A549 (cell line): ENCODE measurements around the gene CFD. TPM values are rescaled to one million over a fixed set of nuclear protein-coding genes. Genes with fewer than 3 reads are reported as not detected.
A peak's percentile ranks its signal among the peaks of the same experiment; 100 is the strongest.

Source experiments
- ATAC-seq, 2 experiments: fragments of 200-7000 bp in 1 of 2; fragments of >200 bp in 1 of 2; cut with Nextera tagmentation in 1 of 2; cut with Tn5 transposase in 1 of 2; 3 replicates each; pipeline versions ENCODE4 v1.8.0 to v1.9.1; 2018 to 2020; ENCODE audit warnings: mild to moderate bottlenecking in 1 of 2, moderate library complexity in 1 of 2
- CTCF ChIA-PET: fragments of 300-600 bp; sonication (Branson Sonifier 250); formaldehyde crosslinking; extraction: SDS; loops from one replicate; lab custom pipeline; 2021; ENCODE audit warnings: antibody characterized with exemption, inconsistent platforms; lab: Yijun Ruan, JAX
- POLR2A ChIA-PET: fragments of 350-600 bp; formaldehyde crosslinking; extraction: SDS; loops from one replicate; lab custom pipeline; 2021; ENCODE audit warnings: antibody characterized with exemption, inconsistent platforms; lab: Yijun Ruan, JAX
- DNase-seq, 2 experiments: peaks; one replicate each; pipeline versions ENCODE4 v3.0.0 to v3.0.0-alpha.2; 2011 to 2016; ENCODE audit warnings: low read depth in 1 of 2, low spot score in 1 of 2
- FAIRE-seq: peaks from 2 replicates; lab custom pipeline; 2011; peaks lifted over from hg19 to GRCh38; lab: Jason Lieb, UNC
- H3K27ac ChIP-seq, 2 experiments: fragments of >200 bp; sonication (Bioruptor Twin); formaldehyde crosslinking; 3 replicates each; pipeline ENCODE4 v1.5.1; 2016 to 2017
- H3K4me1 ChIP-seq: fragments of >200 bp; sonication (Bioruptor Twin); formaldehyde crosslinking; 3 replicates; pipeline ENCODE4 v1.6.1; 2016
- H3K4me2 ChIP-seq: fragments of >200 bp; sonication (Bioruptor Twin); formaldehyde crosslinking; 3 replicates; pipeline ENCODE4 v1.6.1; 2016
- H3K4me3 ChIP-seq: fragments of >200 bp; sonication (Bioruptor Twin); formaldehyde crosslinking; 3 replicates; pipeline ENCODE4 v1.5.1; 2016
- H3K9me3 ChIP-seq: fragments of >200 bp; sonication (Bioruptor Twin); formaldehyde crosslinking; 3 replicates; pipeline ENCODE4 v1.6.1; 2016
- BHLHE40 ChIP-seq: IDR thresholded peaks from 2 replicates; pipeline ENCODE4 v1.6.1; 2012; ENCODE audit warnings: low read depth, low read length, inconsistent platforms
- CBX8 ChIP-seq: fragments of 200-600 bp; sonication (generic); IDR thresholded peaks from 2 replicates; pipeline ENCODE4 v1.6.1; 2016
- CEBPB ChIP-seq, 2 experiments: fragments of >200 bp in 1 of 2; sonication (Bioruptor Twin) in 1 of 2; formaldehyde crosslinking in 1 of 2; IDR thresholded peaks; 2 replicates each; pipeline ENCODE4 v1.6.1; 2012 to 2016
- CHD4 ChIP-seq: fragments of 200-600 bp; sonication (generic); IDR thresholded peaks from 2 replicates; pipeline ENCODE4 v1.6.1; 2016; ENCODE audit warnings: antibody characterized with exemption, mild to moderate bottlenecking, borderline replicate concordance
- EHF ChIP-seq: fragments of 250-450 bp; sonication (Bioruptor Pico); IDR thresholded peaks from 2 replicates; pipeline ENCODE4 v1.5.0; 2020; ENCODE audit warnings: mild to moderate bottlenecking
- FOXS1 ChIP-seq: fragments of 250-450 bp; sonication (Bioruptor Pico); IDR thresholded peaks from 2 replicates; pipeline ENCODE4 v1.5.0; 2020; ENCODE audit warnings: mild to moderate bottlenecking, moderate library complexity
- HES2 ChIP-seq: fragments of >200 bp; sonication (Bioruptor Twin); formaldehyde crosslinking; IDR thresholded peaks from 2 replicates; pipeline ENCODE4 v1.6.1; 2016
- HEYL ChIP-seq: fragments of 250-450 bp; sonication (Bioruptor Pico); IDR thresholded peaks from 2 replicates; pipeline ENCODE4 v1.8.0; 2021; ENCODE audit warnings: mild to moderate bottlenecking, moderate library complexity
- HOXB13 ChIP-seq: fragments of 250-450 bp; sonication (Bioruptor Pico); IDR thresholded peaks from 2 replicates; pipeline ENCODE4 v1.5.0; 2020; ENCODE audit warnings: low read depth, mild to moderate bottlenecking, moderate library complexity
- HOXB5 ChIP-seq: fragments of 250-450 bp; sonication (Bioruptor Pico); IDR thresholded peaks from 2 replicates; pipeline ENCODE4 v1.5.0; 2020; ENCODE audit warnings: mild to moderate bottlenecking, moderate library complexity
- JUNB ChIP-seq: fragments of >200 bp; sonication (Bioruptor Twin); formaldehyde crosslinking; IDR thresholded peaks from 2 replicates; pipeline ENCODE4 v1.6.1; 2016
- KDM1A ChIP-seq: fragments of 200-600 bp; sonication (generic); IDR thresholded peaks from 2 replicates; pipeline ENCODE4 v1.6.1; 2016; ENCODE audit warnings: low read depth, mild to moderate bottlenecking
- MAZ ChIP-seq: fragments of 150-350 bp; IDR thresholded peaks from 2 replicates; pipeline ENCODE4 v1.6.1; 2014; ENCODE audit warnings: antibody characterized with exemption, low read depth, low read length, borderline replicate concordance
- NFE2L2 ChIP-seq: fragments of 150-350 bp; conservative IDR thresholded peaks from 2 replicates; pipeline ENCODE4 v1.6.1; 2014; ENCODE audit warnings: low read length
- RARB ChIP-seq: fragments of 250-450 bp; sonication (Bioruptor Pico); IDR thresholded peaks from 2 replicates; pipeline ENCODE4 v1.8.0; 2021; ENCODE audit warnings: mild to moderate bottlenecking, moderate library complexity
- RCOR1 ChIP-seq: fragments of 150-350 bp; IDR thresholded peaks from 2 replicates; pipeline ENCODE4 v1.6.1; 2014; ENCODE audit warnings: antibody characterized with exemption, low read length, low read depth
- REST ChIP-seq: fragments of 200-600 bp; sonication (generic); IDR thresholded peaks from 2 replicates; pipeline ENCODE4 v1.6.1; 2016; ENCODE audit warnings: antibody characterized with exemption, mild to moderate bottlenecking, moderate library complexity
- RFX5 ChIP-seq: fragments of 450-650 bp; IDR thresholded peaks from 2 replicates; pipeline ENCODE4 v1.7.1; 2014; ENCODE audit warnings: antibody characterized with exemption, mild to moderate bottlenecking, moderate library complexity
- RNF2 ChIP-seq: fragments of 200-600 bp; sonication (generic); IDR thresholded peaks from 2 replicates; pipeline ENCODE4 v1.6.1; 2016; ENCODE audit warnings: low read depth, mild to moderate bottlenecking, antibody characterized with exemption, moderate library complexity, borderline replicate concordance
- SMC3 ChIP-seq: fragments of >200 bp; sonication (Bioruptor Twin); formaldehyde crosslinking; IDR thresholded peaks from 3 replicates; pipeline ENCODE4 v1.6.1; 2018; ENCODE audit warnings: inconsistent platforms
- SREBF2 ChIP-seq: fragments of 450-650 bp; IDR thresholded peaks from 2 replicates; pipeline ENCODE4 v1.6.1; 2014; ENCODE audit warnings: mild to moderate bottlenecking, moderate library complexity
- TFCP2L1 ChIP-seq: fragments of 250-450 bp; sonication (Bioruptor Pico); IDR thresholded peaks from 2 replicates; pipeline ENCODE4 v1.5.0; 2021; ENCODE audit warnings: mild to moderate bottlenecking
- ZC3H11A ChIP-seq: fragments of 450-650 bp; IDR thresholded peaks from 2 replicates; pipeline ENCODE4 v1.6.1; 2014; ENCODE audit warnings: antibody characterized with exemption, mild to moderate bottlenecking
- WGBS: methylation state at CpG from one replicate; pipeline ENCODE4 v1.1.6; 2017; ENCODE audit errors: missing lambda C conversion rate; 5-methylcytosine and 5-hydroxymethylcytosine counted together
- polyA plus RNA-seq, 4 experiments: library from polyadenylated mRNA; depleted of rRNA in 3 of 4; stranded (reverse); fragments of >200 nt; fragmentation: RNase III in 1 of 4; extraction: RNeasy Plus Mini Kit Qiagen cat#74134 plus additional on column Dnase treatment in 1 of 4; gene quantifications; 2 replicates in 3 of 4; 3 replicates in 1 of 4; pipeline ENCODE4 v1.2.3, GENCODE V29; 2011 to 2017
- TF ChIP-seq, protein P1 (sequence below): fragments of >200 bp; sonication (Bioruptor Twin); formaldehyde crosslinking; IDR thresholded peaks from 3 replicates; pipeline ENCODE4 v1.5.1; 2016

The CFD gene
- polyA plus RNA-seq, 2 of the 4 experiments (the other 2 are of a cell fraction): 7.6 to 14.3 TPM

DNA sequence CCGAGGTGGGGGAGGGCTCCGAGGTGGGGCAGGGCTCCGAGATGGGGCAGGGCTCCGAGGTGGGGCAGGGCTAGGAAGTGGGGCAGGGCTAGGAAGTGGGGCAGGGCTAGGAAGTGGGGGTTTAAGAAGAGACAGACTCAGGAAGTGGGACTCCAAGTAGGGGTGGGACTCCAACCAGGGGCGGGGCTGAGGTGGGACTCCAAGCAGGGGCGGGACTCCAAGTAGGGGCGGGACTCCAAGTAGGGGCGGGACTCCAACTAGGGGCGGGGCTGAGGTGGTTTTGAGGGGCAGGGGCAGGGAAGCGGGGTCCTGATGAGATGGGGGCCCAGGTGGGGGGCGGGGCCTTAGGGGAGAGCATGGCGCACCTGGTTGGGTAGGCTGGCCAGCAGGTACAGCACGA lies 13.6 kb downstream of the CFD start:
- peak; percentile 42 to 67 for ATAC-seq
- Histone ChIP-seq H3K4me2 (peak overlapping the region; percentile 99; the same call in 1 of the 3 replicates), H3K4me3 (no peak overlapping the region), H3K27ac (peak overlapping the region; percentile 95 to 98; a peak in 5 of 6 replicates), H3K4me1 (peaks cover 48% of the 10 kb centered on the region), H3K9me3 (no peaks in the 10 kb centered on the region)
- FAIRE-seq: no peak
- WGBS: 83% methylated on average over 2 of the region's 13 CpGs
- TF ChIP-seq CHD4 (no peak), HOXB13 (CRISPR knock-in tag) (no peak), NFE2L2 (no peak), SMC3 (no peak), KDM1A (no peak), HEYL (CRISPR knock-in tag) (no peak), HOXB5 (CRISPR knock-in tag) (no peak)
- POLR2A ChIA-PET: no interaction called here
- CTCF ChIA-PET: interaction anchor here (1.3 kb wide), 2 partner anchors 17 to 24 kb away, joined by 3 to 6 read pairs; no protein-coding TSS in a partner anchor
- DNase-seq: peak in 1 of 2 experiments; percentile 87

GRCh38 chr19:873561-874041 lies 14.1 kb downstream of the CFD start:
- CTCF ChIA-PET: interaction anchor here (1.3 kb wide), 1 partner anchor 24 kb away, joined by 3 read pairs; no protein-coding TSS in a partner anchor
- FAIRE-seq: no peak
- peak overlapping the region; percentile 95 to 98; a peak in 5 of 6 replicates for H3K27ac ChIP-seq

GRCh38 chr19:875265-875879 lies 15.9 kb downstream of the CFD start:
- ChIA-PET POLR2A (no interaction called here), CTCF (interaction anchor here (0.5 to 1.0 kb wide), 2 partner anchors 11 to 104 kb away, joined by 3 to 4 read pairs; no protein-coding TSS in a partner anchor)
- Histone ChIP-seq H3K27ac (no peak overlapping the region), H3K4me1 (peaks cover 27% of the 10 kb centered on the region), H3K4me2 (no peak overlapping the region), H3K9me3 (no peaks in the 10 kb centered on the region), H3K4me3 (no peak overlapping the region)
- 95% methylated on average over 20 of the region's 28 CpGs for WGBS
- DNase-seq (no peak), ATAC-seq (no peak), FAIRE-seq (no peak)
- TF ChIP-seq FOXS1: no peak
- no peak for TF ChIP-seq HOXB13 (CRISPR knock-in tag)
- TF ChIP-seq BHLHE40: no peak
- TF ChIP-seq MAZ: no peak
- no peak for TF ChIP-seq SREBF2

More at GRCh38 chr19:873561-874041, 14.1 kb downstream of the CFD start:
- Histone ChIP-seq H3K4me2 (0 out of 3 replicates have a peak overlapping the region, but pooled peaks have one; percentile 25), H3K9me3 (no peaks in the 10 kb centered on the region), H3K4me3 (no peak overlapping the region), H3K4me1 (peaks cover 44% of the 10 kb centered on the region)
- 80% methylated on average over 8 of the region's 22 CpGs for WGBS
- TF ChIP-seq RFX5: no peak
- TF ChIP-seq ZC3H11A: no peak
- no peak for TF ChIP-seq RNF2
- TF ChIP-seq HES2: no peak
- no peak for TF ChIP-seq JUNB
- no peak for TF ChIP-seq CBX8
- TF ChIP-seq TFCP2L1 (CRISPR knock-in tag): no peak
- TF ChIP-seq CEBPB (IDR thresholded peaks at IDR 0.05): no peak
- TF ChIP-seq BHLHE40: no peak
- ATAC-seq: no peak
- no peak for DNase-seq
- POLR2A ChIA-PET: no interaction called here

DNA sequence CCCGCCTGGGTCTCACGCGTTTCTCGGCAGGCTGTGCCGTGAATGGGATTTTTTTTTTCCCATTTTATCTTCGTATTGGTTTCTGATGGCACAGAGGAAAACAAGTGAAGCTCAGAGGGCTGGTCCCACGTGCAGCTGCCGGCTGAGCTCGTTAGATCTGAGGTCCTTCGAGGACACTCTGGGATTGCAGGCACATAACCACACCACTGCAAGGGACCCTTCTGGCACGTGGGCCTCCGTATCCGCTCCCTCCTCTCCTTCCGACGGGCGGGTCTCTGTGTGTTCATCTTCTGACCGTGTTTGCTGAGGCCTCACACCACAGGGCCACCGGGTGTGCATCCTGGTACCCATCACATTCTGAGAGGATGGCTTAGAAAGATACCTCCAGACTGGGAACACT lies 16.6 kb downstream of the CFD start:
- ChIA-PET POLR2A (no interaction called here), CTCF (interaction anchor here (1.6 kb wide), 1 partner anchor 20 kb away, joined by 3 read pairs; no protein-coding TSS in a partner anchor)
- no peak for DNase-seq
- H3K4me3 ChIP-seq: no peak overlapping the region
- FAIRE-seq: no peak
- H3K27ac ChIP-seq: no peak overlapping the region
- 69% methylated on average over 14 of the region's 18 CpGs for WGBS
- peaks cover 20% of the 10 kb centered on the region for H3K4me1 ChIP-seq
- no peak for ATAC-seq
- no peak overlapping the region for H3K4me2 ChIP-seq
- H3K9me3 ChIP-seq: no peaks in the 10 kb centered on the region
- TF ChIP-seq REST: no peak
- no peak for TF ChIP-seq SREBF2
- TF ChIP-seq RCOR1: no peak
- TF ChIP-seq, protein P1, sequence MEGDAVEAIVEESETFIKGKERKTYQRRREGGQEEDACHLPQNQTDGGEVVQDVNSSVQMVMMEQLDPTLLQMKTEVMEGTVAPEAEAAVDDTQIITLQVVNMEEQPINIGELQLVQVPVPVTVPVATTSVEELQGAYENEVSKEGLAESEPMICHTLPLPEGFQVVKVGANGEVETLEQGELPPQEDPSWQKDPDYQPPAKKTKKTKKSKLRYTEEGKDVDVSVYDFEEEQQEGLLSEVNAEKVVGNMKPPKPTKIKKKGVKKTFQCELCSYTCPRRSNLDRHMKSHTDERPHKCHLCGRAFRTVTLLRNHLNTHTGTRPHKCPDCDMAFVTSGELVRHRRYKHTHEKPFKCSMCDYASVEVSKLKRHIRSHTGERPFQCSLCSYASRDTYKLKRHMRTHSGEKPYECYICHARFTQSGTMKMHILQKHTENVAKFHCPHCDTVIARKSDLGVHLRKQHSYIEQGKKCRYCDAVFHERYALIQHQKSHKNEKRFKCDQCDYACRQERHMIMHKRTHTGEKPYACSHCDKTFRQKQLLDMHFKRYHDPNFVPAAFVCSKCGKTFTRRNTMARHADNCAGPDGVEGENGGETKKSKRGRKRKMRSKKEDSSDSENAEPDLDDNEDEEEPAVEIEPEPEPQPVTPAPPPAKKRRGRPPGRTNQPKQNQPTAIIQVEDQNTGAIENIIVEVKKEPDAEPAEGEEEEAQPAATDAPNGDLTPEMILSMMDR: no peak
- TF ChIP-seq HEYL (CRISPR knock-in tag): no peak
- no peak for TF ChIP-seq EHF (CRISPR knock-in tag)
- TF ChIP-seq RARB (CRISPR knock-in tag): no peak
